ENCODE measurements around the gene APP.

APP gene

GRCh38 chr21:26011292-26011940, 159.2 kb downstream of the APP start:
- no peak for DNase-seq (ENCODE audit: low read depth in 2 of 2)
- no peak for TF ChIP-seq CTCF (IDR thresholded peaks at IDR 0.05; ENCODE audit: low read depth, low read length)
- no peak overlapping the region for H3K4me3 ChIP-seq (replicated peaks in 1 of 2; ENCODE audit: low read depth in 2 of 2, low read length in 2 of 2)

- DNase-seq (ENCODE audit: low read depth in 2 of 2): peak; percentile 41 to 54
Observed at GRCh38 chr21:26007951-26008498, 162.5 kb downstream of the APP start.

GRCh38 chr21:26005464-26005863, 165.1 kb downstream of the APP start:
- DNase-seq (ENCODE audit: low read depth in 2 of 2): no peak
- no peak overlapping the region for H3K4me3 ChIP-seq (replicated peaks in 1 of 2; ENCODE audit: low read depth in 2 of 2, low read length in 2 of 2)
- TF ChIP-seq CTCF (IDR thresholded peaks at IDR 0.05; ENCODE audit: low read depth, low read length): no peak

More at GRCh38 chr21:26007951-26008498, 162.5 kb downstream of the APP start:
- H3K4me3 ChIP-seq (replicated peaks in 1 of 2; ENCODE audit: low read depth in 2 of 2, low read length in 2 of 2): no peak overlapping the region
- TF ChIP-seq CTCF (IDR thresholded peaks at IDR 0.05; ENCODE audit: low read depth, low read length): no peak

GRCh38 chr21:26003404-26003803, 167.2 kb downstream of the APP start:
- no peak for DNase-seq (ENCODE audit: low read depth in 2 of 2)
- no peak overlapping the region for H3K4me3 ChIP-seq (replicated peaks in 1 of 2; ENCODE audit: low read depth in 2 of 2, low read length in 2 of 2)
- no peak for TF ChIP-seq CTCF (IDR thresholded peaks at IDR 0.05; ENCODE audit: low read depth, low read length)

- TF ChIP-seq CTCF (IDR thresholded peaks at IDR 0.05; ENCODE audit: low read depth, low read length): no peak
- no peak overlapping the region for H3K4me3 ChIP-seq (replicated peaks in 1 of 2; ENCODE audit: low read depth in 2 of 2, low read length in 2 of 2)
- DNase-seq (ENCODE audit: low read depth in 2 of 2): no peak
Observed at GRCh38 chr21:26001356-26001755, 169.2 kb downstream of the APP start.

- H3K4me3 ChIP-seq (replicated peaks in 1 of 2; ENCODE audit: low read depth in 2 of 2, low read length in 2 of 2): no peak overlapping the region
- no peak for TF ChIP-seq CTCF (IDR thresholded peaks at IDR 0.05; ENCODE audit: low read depth, low read length)
- DNase-seq (ENCODE audit: low read depth in 2 of 2): no peak
Observed at GRCh38 chr21:25999921-26000582, 170.5 kb downstream of the APP start.

Measured in cardiac fibroblast (primary cell).